Amniotic stem cell (primary cell): ENCODE results near the gene TCF21.

Source experiments
- DNase-seq: peaks from one replicate; lab custom pipeline; 2025; lab: John Stamatoyannopoulos, UW

Gene TCF21

GRCh38 chr6:133889557-133890403, 867 bp downstream of the TCF21 start:
- peak; percentile 61 for DNase-seq

DNA sequence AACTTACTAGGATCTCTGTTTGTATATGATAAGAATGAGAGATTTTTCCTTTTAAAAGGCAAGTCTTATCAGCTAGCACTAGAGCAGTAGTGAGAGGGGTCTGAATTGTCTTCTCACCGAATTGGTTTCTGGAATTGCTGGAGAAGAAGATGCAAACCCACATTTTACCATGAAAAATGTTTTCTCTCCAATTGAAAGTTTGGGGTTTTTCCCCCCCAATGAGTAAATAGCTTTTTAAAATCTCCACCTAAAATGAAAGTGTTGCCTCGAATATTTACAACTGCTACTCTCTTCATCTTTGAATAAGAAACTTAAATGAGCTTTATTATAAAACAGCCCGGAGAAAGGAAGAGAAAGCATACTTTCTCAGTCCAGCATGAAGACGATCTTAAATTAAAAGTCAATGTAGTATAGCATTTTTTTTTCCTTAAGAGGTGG, 1.8 kb downstream of the TCF21 start:
- DNase-seq = no peak

DNA sequence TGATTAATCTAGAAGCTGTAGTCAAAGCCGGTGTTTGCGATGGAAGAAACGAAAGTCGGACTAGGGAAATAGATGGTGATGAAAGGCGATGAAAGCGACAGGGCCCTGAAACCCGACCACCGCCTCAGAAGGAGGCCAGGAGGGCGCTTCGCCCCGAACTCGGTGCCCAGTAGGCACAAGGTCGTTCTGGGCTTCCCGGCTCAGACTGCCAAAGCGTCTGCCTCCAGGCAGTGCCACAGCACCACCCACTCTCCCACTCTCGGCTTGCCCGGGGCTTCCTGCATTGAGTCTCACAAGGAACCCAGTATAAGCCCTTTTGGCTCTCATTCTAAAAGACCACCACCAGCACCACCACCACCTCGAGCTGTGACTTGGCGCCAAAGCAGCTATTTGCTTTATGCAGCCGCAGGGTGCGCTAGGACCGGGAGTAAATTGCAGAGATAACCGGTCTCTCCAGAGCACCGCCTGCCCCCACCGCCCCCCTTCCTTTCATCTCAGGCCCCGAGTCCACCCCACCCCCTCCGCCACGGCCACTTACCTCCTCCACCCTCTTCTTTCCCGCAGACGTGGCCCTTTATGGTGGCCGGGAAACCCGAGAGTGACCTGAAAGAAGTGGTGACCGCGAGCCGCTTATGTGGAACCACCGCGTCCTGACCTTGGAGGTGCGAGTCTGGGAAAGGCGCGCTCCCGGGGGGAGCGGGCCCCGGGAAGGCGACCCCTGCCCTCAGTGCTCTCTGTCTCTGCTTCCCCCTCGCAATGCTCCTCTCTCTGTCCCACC, 2.4 kb downstream of the TCF21 start:
- no peak for DNase-seq

DNA sequence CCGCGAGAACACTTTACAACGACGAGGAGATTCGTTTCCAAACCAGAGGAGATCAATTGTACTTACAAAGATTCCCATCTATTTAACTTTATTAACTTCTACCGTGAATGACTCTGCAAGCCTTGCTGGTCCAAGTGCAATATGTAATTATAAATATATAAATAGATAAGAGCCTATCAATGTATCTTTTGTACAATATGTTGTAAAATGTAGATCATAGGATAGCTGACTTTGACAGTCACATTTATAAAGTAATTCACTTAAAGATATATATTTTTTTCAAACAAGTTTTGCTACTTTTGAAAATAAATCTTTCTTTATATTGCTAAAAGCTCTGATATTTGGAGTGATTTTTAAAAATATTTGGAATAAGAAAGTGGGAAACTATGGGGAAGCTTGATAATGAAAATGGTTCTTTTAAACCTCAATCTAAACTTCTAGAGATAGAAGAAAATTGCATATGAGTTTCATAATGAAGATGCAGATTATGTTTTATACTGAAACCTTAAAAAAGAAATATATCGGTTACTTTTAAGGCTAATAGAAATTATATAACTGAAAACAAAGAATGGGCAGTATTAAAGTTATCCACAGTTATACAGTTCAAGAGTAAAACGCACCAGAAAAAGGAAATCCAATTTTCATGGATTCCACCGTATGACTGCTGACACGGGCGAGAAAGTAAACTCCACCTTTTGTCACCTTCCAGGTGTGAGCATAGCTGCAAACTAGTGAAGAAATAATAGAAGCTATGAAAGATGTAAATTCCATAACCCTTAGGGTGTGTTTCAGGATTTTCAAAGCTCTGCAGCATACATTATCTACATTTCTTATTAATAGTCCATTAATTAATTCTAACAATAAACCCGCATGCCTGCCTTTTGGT, 3.3 kb downstream of the TCF21 start:
- DNase-seq = no peak

DNA sequence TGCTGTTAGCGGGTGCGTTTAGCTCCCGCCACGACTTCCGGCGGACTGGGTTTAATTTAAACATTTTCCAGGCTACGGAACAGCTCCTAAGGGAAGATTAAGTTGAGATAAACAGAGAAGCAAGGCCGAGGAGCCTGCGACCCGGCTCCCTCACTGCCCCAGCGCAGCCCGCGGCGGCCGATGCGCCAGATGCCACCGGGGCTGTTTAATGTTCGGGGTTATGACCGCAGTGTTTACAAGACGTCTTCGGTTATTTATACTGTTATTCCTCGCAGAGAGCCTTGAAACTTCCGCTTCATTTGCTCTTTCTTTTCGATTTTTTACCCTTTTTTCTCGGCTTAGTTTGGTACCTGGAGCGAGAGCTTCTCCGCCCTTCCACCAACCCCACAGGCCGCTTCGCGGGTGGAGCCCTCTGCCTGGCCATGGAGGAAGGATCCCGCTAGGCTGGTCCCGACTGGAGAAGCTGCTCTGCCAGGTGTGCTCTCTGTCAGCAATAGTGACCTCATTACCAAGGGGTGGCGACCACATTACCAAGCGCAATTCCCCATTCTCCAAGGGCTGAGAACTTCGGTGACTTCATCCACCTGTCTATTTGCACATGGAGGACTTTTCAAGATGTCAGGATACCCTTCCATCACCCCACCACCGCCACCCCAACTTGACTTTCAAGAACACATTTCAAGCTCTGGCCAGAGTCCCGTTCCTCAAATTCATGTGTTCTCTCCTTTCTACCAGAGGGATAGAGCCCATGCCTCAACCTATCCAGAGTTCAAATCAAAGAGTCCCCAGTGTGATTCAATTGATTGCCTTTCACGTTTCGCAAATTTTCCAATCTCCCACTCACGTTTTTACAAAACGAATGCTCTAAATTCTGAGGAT, 4.1 kb downstream of the TCF21 start:
- DNase-seq = no peak

DNA sequence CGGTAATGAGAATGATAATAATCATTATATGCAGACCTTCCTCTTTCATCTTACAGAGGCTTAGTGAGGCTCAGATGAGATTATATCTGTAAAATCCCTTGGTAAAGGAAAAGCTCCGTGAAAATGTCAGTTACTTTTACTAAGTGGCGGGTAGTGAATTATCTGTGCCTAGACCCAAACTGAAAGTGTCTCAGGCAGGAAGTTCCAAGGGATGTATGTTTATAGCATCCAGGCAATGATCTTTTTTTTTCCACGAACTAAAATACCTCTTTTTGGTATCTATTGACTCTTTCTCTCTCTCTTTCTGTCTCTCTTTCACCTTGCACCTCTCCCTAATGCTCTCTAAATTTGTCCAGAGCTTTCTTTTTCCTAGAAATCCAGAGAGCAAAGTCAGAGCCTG, 5.0 kb downstream of the TCF21 start:
- DNase-seq = no peak

GRCh38 chr6:133894369-133894768, 5.5 kb downstream of the TCF21 start:
- no peak for DNase-seq

DNA sequence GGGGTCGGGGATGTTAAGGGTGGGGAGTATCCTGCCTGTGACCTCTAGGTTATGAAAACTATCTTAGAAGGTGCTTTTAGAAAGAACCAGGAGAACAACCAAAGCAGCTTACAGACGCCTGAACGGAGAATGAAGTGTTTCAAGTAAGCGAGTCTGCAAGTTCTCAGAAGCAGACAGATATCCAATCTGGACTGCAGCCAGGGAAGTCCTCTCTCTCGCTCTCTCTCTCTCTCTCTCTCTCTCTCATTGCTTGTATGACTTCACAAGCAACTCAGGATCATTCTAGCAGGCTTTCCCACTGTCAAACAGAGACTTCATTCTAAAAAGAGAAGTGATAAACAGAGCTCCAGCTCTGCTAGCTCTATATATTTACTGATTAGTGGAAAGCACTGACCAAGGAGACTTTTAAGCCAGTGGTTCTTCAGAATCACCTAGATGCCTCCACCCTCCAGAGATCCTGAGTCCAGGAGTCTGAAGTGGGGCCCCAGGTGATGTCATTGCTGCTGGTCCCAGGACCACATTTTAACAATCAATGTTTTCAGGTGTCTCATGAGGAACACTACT, 6.0 kb downstream of the TCF21 start:
- DNase-seq = no peak

DNA sequence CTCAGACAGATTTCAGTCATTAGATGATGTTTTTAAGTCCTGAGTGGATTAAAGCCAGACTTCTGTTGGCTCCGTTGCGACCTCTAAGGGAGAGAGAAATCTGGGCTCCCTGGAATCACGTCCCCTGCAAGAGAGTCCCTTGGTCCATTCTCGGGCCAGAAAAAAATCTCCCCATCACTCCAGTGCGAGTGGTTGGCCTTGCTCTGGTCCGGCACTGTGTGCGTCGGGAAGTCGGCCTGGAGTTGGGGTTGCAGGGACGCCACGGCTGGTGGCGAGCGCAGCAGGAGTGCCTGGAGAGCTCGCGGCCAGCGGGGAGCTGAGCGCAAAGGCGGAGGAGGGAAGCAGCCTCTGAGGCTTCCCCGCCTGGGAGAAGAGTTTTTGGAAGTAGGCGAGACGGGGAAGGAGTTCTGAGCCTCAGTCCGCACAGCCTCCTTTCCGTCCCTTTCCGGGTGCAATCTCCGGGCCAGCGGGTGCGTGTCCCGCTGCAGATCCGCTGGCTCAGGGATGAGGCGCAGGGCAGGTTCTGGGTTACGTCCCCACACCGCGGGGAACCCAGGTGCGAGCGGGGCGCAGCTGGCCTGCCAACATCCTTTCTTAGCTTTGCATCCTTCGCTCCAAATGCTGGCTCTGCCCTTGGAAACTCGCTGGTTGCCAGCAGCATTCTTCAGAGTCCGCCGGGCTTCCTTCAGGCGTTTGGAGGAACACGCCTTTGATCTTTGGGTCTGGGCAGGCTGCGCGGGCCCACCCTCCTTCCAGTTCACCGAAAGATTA, 6.8 kb downstream of the TCF21 start:
- DNase-seq = no peak

GRCh38 chr6:133896344-133896721, 7.4 kb downstream of the TCF21 start:
- DNase-seq = no peak

- DNase-seq = no peak
These were observed 9.3 kb downstream of the TCF21 start for GRCh38 chr6:133898263-133898662.

- DNase-seq = no peak
These were observed 10.6 kb downstream of the TCF21 start for GRCh38 chr6:133899556-133899955.

DNA sequence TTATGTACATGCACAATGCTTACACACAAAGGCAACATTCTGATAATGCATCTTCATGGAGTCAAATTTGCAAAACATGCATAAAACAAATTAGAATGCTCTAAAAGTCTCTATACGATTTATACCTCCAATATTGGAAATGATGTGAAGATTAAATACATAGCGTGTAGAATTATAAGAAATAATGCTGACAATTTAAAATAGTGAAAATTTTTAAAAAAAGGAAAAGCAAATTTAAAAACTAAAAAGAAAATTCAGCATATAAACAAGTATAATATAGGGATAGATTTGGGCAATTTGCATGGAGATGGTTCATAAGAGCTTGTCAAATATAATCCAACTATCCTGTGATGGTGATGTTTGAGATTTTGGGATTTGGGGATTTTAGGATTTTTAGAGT, 14.9 kb downstream of the TCF21 start:
- DNase-seq = no peak

DNA sequence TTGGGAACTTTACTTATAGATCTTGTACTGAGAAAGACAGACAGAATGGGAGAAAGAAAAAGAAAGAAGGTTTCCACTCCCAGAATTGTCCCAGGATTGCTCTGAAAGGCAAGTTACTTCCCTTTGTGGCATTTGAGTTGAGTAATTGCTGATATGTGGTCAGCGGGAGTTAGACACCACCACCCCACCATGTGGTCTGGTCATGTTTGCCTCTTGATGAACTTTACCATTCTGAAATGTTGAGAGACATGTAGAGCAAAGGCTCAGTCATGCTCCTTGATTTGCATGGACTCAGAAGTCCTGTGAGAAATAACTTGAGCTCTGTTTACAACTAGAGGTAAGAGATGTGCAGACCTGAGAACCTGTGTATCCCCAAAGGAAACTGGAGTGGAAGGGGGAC, 17.1 kb downstream of the TCF21 start:
- DNase-seq = no peak

- DNase-seq = peak; percentile 63
These were observed 27.8 kb downstream of the TCF21 start for GRCh38 chr6:133916650-133917151.

GRCh38 chr6:133917781-133918180, 28.9 kb downstream of the TCF21 start:
- DNase-seq = no peak

GRCh38 chr6:133918208-133918930, 29.5 kb downstream of the TCF21 start:
- no peak for DNase-seq

- DNase-seq = no peak
These were observed 30.4 kb downstream of the TCF21 start for GRCh38 chr6:133919362-133919761.

DNA sequence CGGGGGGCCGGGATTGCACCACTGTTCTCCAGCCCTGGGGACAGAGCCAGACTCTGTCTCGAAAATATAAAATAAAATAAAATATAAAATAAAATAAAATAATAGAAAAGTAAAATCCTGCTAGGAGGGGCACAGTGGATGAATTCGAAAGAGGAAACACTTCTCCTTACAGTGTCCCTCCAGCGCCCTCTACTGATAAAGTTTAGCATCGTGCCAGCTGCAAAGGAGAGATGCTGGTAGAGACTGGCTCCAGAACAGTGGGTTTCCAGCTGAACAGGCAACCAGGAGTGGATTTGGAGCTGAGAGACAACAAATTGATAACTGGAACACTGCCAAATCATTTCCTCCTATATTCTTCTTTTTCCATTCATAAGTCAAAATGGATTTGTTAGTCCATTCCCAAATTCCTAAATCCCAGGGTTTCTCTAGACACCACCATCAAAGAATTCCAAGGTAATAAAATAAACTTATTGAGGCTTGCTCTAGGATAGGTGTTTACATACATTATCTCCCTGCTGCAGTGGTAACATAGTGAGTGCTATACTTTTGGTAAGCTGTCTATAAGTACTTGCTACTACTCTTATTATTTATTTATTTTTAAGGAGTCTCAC, 32.4 kb downstream of the TCF21 start:
- DNase-seq = peak; percentile 80
